Smooth muscle cell (in vitro differentiated cells): ENCODE data around the gene LRCOL1. TPM values are rescaled to one million over a fixed set of nuclear protein-coding genes. Genes with fewer than 3 reads are reported as not detected.
A peak's percentile ranks its signal among the peaks of the same experiment; 100 is the strongest.

Experiments used
- DNase-seq: peaks from one replicate; lab custom pipeline; 2025; ENCODE audit not compliant: unreplicated experiment; lab: John Stamatoyannopoulos, UW
- H2AFZ ChIP-seq: fragments of 200-600 bp; sonication (generic); 2 replicates; pipeline ENCODE4 v1.6.0; 2016; ENCODE audit warnings: antibody characterized with exemption, low read depth, mild to moderate bottlenecking
- H3F3A ChIP-seq: fragments of 200-600 bp; sonication (generic); 2 replicates; pipeline ENCODE4 v1.6.0; 2017; ENCODE audit warnings: antibody characterized with exemption, low read depth
- H3K27ac ChIP-seq: fragments of 200-600 bp; sonication (generic); 2 replicates; pipeline ENCODE4 v1.5.1; 2016; ENCODE audit warnings: low read depth, mild to moderate bottlenecking
- H3K27me3 ChIP-seq: fragments of 200-600 bp; sonication (generic); 2 replicates; pipeline ENCODE4 v1.6.1; 2016; ENCODE audit warnings: low read depth, mild to moderate bottlenecking
- H3K36me3 ChIP-seq: fragments of 200-600 bp; sonication (generic); 2 replicates; pipeline ENCODE4 v1.5.1; 2016; ENCODE audit warnings: low read depth
- H3K4me1 ChIP-seq: fragments of 200-600 bp; sonication (generic); 2 replicates; pipeline ENCODE4 v1.5.1; 2016; ENCODE audit warnings: low read depth
- H3K4me2 ChIP-seq: fragments of 200-600 bp; sonication (generic); 2 replicates; pipeline ENCODE4 v1.6.0; 2016; ENCODE audit warnings: mild to moderate bottlenecking
- H3K4me3 ChIP-seq: fragments of 200-600 bp; sonication (generic); 2 replicates; pipeline ENCODE4 v1.5.1; 2016; ENCODE audit warnings: mild to moderate bottlenecking
- H3K79me2 ChIP-seq: fragments of 200-600 bp; sonication (generic); 2 replicates; pipeline ENCODE4 v1.6.0; 2016; ENCODE audit warnings: low read depth, mild to moderate bottlenecking
- H3K9ac ChIP-seq: fragments of 200-600 bp; sonication (generic); 2 replicates; pipeline ENCODE4 v1.6.0; 2016; ENCODE audit warnings: low read depth
- H3K9me3 ChIP-seq: fragments of 200-600 bp; sonication (generic); replicated peaks from 2 replicates; pipeline ENCODE4 v1.5.1; 2016; ENCODE audit warnings: low read depth
- H4K20me1 ChIP-seq: fragments of 200-600 bp; sonication (generic); 2 replicates; pipeline ENCODE4 v1.6.0; 2016; ENCODE audit warnings: low read depth
- CTCF ChIP-seq: fragments of 200-600 bp; sonication (generic); IDR thresholded peaks from 2 replicates; pipeline ENCODE4 v1.5.1; 2017; ENCODE audit warnings: borderline replicate concordance, mild to moderate bottlenecking, antibody characterized with exemption; ENCODE audit not compliant: insufficient read depth, poor library complexity, severe bottlenecking
- WGBS: methylation state at CpG from one replicate; pipeline ENCODE4 v1.1.7; 2016; ENCODE audit warnings: low lambda C conversion rate; 5-methylcytosine and 5-hydroxymethylcytosine counted together
- polyA plus RNA-seq: library from polyadenylated mRNA; unstranded; fragments of >200 nt; fragmentation: Nextera tagmentation; extraction: Ambion mirVana; gene quantifications from 2 replicates; pipeline ENCODE4 v1.2.1, GENCODE V29; 2016
- total RNA-seq: library from RNA; depleted of rRNA; stranded (reverse); fragments of >200 nt; gene quantifications from 2 replicates; pipeline ENCODE4 v1.2.3, GENCODE V29; 2014

Gene LRCOL1
- total RNA-seq (not detected in 2 replicates), polyA plus RNA-seq (not detected in 2 replicates)

GRCh38 chr12:132610051-132610759 is at the start of gene LRCOL1:
Gene LRCOL1, minus strand, starts transcription at chr12:132610582. Its CDS starts 4,331 bp downstream, at chr12:132606251.
- DNase-seq, result no peak
- peaks cover 46% of the 10 kb centered on the region for H3K27me3 ChIP-seq
- 73% methylated on average over 35 of the region's 35 CpGs for WGBS
- H3K4me3 ChIP-seq, result no peak within 1 kb of the TSS
- H3K9ac ChIP-seq, result no peak within 1 kb of the TSS
- no peaks in the 10 kb centered on the region for H3K36me3 ChIP-seq
- H4K20me1 ChIP-seq, result no peaks in the 10 kb centered on the region
- no peak within 1 kb of the TSS for H3K27ac ChIP-seq
- no peaks in the 10 kb centered on the region for H3K79me2 ChIP-seq
- no peak within 1 kb of the TSS for H2AFZ ChIP-seq
- H3K9me3 ChIP-seq, result no peaks in the 10 kb centered on the region
- no peaks in the 10 kb centered on the region for H3K4me1 ChIP-seq
- no peak for TF ChIP-seq CTCF
- no peaks in the 10 kb centered on the region for H3F3A ChIP-seq
- peak within 1 kb of the TSS; percentile 17 for H3K4me2 ChIP-seq

DNA sequence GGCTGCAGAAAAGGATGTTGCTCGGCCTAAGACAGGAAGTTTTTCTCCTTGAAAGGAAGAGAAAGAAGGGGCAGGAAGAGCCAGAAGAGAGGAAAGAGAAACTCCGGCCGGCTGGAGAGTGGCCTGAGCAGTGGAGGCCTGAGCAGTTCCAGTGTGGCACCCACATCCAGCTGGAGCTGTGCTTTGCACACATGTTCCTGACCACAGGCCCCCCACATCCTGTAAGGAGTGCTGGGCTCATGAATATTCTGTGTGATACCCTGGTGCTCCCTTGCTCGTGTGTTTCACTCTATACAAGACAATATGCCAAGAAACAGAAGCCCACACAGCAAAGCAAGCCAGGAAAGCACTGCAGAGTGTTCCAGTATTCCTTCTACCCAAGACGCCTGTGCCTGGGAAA is 49.7 kb upstream of the LRCOL1 start:
- Histone ChIP-seq H3K9ac (no peak overlapping the region), H3K4me2 (no peak overlapping the region), H3K79me2 (no peaks in the 10 kb centered on the region), H4K20me1 (no peaks in the 10 kb centered on the region), H3K4me1 (no peaks in the 10 kb centered on the region), H3K27ac (no peak overlapping the region), H3K36me3 (no peaks in the 10 kb centered on the region), H3K9me3 (no peaks in the 10 kb centered on the region), H2AFZ (no peak overlapping the region), H3K27me3 (no peaks in the 10 kb centered on the region), H3K4me3 (no peak overlapping the region), H3F3A (no peaks in the 10 kb centered on the region)
- WGBS, result 97% methylated on average over 5 of the region's 5 CpGs
- no peak for TF ChIP-seq CTCF
- DNase-seq, result no peak

DNA sequence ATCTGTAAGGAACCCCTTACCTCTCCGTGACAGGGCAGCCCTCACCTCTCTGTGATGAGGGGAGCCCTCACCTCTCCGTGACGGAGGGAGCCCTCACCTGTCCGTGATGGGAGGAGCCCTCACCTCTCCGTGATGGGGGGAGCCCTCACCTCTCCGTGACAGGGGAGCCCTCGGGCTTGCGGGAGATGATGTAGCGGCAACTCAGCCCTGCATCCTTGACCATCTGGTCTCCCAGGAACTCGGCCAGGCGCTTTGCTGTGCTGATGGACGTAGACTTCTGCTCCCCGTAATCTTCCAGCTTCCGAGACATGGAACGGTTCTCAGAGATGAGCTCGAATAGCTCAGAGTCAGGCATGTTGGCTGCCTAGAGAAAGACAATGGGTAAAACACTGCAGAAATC is 48.8 kb upstream of the LRCOL1 start:
- Histone ChIP-seq H3K79me2 (no peaks in the 10 kb centered on the region), H3K9me3 (no peaks in the 10 kb centered on the region), H3K9ac (no peak overlapping the region), H3K4me3 (no peak overlapping the region), H3K36me3 (no peaks in the 10 kb centered on the region), H4K20me1 (no peaks in the 10 kb centered on the region), H3K27ac (no peak overlapping the region), H3K4me2 (no peak overlapping the region), H3K27me3 (no peaks in the 10 kb centered on the region), H3K4me1 (no peaks in the 10 kb centered on the region), H2AFZ (no peak overlapping the region), H3F3A (no peaks in the 10 kb centered on the region)
- 94% methylated on average over 16 of the region's 16 CpGs for WGBS
- DNase-seq, result no peak
- no peak for TF ChIP-seq CTCF
